ENCODE data around the gene IPO13. TPM values are rescaled to one million over a fixed set of nuclear protein-coding genes. Genes with fewer than 3 reads are reported as not detected.

The IPO13 gene
- total and polyA plus RNA-seq, 4 donors = 7.3 to 35.4 (median 17.4) TPM

DNA sequence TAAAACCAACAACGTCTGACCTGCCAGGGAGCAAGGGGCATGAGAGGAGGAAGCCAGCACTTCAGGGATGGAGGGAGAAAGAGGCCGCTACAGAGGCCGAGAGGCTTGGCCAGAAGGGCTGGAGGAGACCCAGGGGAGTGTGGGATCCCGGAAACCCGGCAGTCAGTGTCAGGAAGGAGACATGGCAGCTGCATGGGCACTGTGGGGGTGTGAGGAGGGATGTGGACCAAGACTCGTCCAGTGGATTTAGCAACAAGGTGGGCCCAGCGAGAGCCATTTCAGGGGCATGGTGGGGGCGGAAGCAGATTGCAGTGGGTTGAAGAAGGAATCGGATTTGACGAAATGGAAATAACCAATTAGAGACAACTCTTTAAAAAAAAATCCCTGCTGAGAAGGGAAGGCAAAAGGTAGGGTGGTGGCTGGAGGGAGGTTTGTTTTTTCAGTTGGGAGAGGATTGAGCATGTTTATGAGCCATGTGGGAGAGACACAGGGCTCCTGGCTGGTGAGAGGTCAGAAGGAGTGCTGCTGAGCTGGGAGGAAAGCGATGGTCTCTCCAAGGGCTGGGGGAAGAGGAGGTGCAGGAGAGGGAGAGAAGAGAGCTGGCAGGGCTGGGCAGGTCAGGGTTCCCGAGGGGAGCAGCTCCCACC lies 36.6 kb downstream of the IPO13 start:
- DNase-seq (no peak), ATAC-seq (ENCODE audit: insufficient read depth, low FRiP score) (no peak)
- no peaks in the 10 kb centered on the region for H3K27me3 ChIP-seq (ENCODE audit: control insufficient read depth in 3 of 3, insufficient read depth in 3 of 3, low read length in 2 of 3)
- H3K4me3 ChIP-seq = no peak overlapping the region
- H3K9ac ChIP-seq (ENCODE audit: insufficient read depth in 1 of 2, low read length in 2 of 2) = no peak overlapping the region
- TF ChIP-seq, protein P1, sequence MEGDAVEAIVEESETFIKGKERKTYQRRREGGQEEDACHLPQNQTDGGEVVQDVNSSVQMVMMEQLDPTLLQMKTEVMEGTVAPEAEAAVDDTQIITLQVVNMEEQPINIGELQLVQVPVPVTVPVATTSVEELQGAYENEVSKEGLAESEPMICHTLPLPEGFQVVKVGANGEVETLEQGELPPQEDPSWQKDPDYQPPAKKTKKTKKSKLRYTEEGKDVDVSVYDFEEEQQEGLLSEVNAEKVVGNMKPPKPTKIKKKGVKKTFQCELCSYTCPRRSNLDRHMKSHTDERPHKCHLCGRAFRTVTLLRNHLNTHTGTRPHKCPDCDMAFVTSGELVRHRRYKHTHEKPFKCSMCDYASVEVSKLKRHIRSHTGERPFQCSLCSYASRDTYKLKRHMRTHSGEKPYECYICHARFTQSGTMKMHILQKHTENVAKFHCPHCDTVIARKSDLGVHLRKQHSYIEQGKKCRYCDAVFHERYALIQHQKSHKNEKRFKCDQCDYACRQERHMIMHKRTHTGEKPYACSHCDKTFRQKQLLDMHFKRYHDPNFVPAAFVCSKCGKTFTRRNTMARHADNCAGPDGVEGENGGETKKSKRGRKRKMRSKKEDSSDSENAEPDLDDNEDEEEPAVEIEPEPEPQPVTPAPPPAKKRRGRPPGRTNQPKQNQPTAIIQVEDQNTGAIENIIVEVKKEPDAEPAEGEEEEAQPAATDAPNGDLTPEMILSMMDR (IDR thresholded peaks at IDR 0.05; ENCODE audit: control extremely low read depth, extremely low read depth) = no peak
- H3K4me1 ChIP-seq (ENCODE audit: control insufficient read depth in 5 of 5, insufficient read depth in 5 of 5, low read length in 5 of 5) = peaks cover 0 to 15% (median 4%) of the 10 kb centered on the region in 5 donors
- H3K36me3 ChIP-seq (ENCODE audit: control insufficient read depth in 4 of 4, insufficient read depth in 4 of 4, low read length in 4 of 4) = peaks cover 2 to 6% (median 5%) of the 10 kb centered on the region in 4 donors
- 88% methylated on average over 12 of the region's 12 CpGs for WGBS, 2 donors
- H3K27ac ChIP-seq (ENCODE audit: low read depth in 1 of 2, low read length in 1 of 2) = no peak overlapping the region
- no peaks in the 10 kb centered on the region for H3K9me3 ChIP-seq (ENCODE audit: control insufficient read depth in 4 of 4, insufficient read depth in 3 of 4, low read length in 3 of 4)

DNA sequence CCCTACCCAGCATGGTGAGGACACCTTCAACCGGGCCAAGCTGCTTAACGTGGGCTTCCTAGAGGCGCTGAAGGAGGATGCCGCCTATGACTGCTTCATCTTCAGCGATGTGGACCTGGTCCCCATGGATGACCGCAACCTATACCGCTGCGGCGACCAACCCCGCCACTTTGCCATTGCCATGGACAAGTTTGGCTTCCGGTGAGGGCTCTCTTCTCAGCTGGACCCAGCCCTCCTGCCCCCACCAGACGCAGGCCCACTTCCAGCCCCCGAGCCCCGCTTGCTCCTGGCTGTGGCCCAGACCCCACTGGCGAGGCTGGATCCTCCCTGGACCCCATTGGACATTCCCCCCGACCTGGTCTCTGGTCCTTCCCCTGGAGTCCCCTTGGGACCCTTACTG lies 38.1 kb downstream of the IPO13 start:
- no peaks in the 10 kb centered on the region for H3K27me3 ChIP-seq (ENCODE audit: control insufficient read depth in 3 of 3, insufficient read depth in 3 of 3, low read length in 2 of 3)
- WGBS, 2 donors = 96 to 97% methylated on average over 16 of the region's 16 CpGs
- H3K9me3 ChIP-seq (ENCODE audit: control insufficient read depth in 4 of 4, insufficient read depth in 3 of 4, low read length in 3 of 4) = no peaks in the 10 kb centered on the region
- peaks cover 0 to 13% (median 2%) of the 10 kb centered on the region in 5 donors for H3K4me1 ChIP-seq (ENCODE audit: control insufficient read depth in 5 of 5, insufficient read depth in 5 of 5, low read length in 5 of 5)
- no peak overlapping the region for H3K4me3 ChIP-seq
- no peak overlapping the region for H3K9ac ChIP-seq (ENCODE audit: insufficient read depth in 1 of 2, low read length in 2 of 2)
- peaks cover 2 to 6% (median 5%) of the 10 kb centered on the region in 4 donors for H3K36me3 ChIP-seq (ENCODE audit: control insufficient read depth in 4 of 4, insufficient read depth in 4 of 4, low read length in 4 of 4)
- DNase-seq (no peak), ATAC-seq (ENCODE audit: insufficient read depth, low FRiP score) (no peak)
- H3K27ac ChIP-seq (ENCODE audit: low read depth in 1 of 2, low read length in 1 of 2) = no peak overlapping the region
- TF ChIP-seq, protein P1 (IDR thresholded peaks at IDR 0.05; ENCODE audit: control extremely low read depth, extremely low read depth) = no peak

DNA sequence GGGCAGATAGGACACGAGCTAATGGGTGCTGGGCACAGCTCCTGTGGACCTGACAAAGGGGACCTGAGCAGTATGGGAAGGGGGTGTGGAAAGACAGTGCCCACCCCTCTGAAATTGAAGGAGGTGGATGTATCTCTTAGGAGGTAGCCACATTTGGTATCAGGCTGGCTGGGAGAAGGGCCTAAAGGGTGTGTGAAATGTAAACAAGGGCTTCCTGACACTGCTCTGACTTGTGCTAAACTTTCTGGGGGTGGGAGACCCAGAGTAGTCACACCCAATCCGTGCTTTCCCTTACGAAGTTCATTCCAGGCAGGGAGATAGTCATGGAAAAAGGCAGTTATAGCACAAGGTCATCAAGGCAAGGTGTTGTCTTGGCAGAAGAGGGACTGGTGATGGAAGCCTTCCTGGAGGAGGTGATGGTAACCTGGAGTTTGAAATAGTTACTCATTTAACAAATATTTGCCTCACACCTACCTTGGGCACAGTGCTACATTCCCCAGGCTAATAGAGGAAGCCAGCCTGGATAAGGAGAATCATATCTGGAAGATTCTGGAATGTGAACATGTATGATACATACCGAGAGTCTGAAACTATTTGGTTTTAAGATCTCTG lies 39.3 kb downstream of the IPO13 start:
- H3K9me3 ChIP-seq (ENCODE audit: control insufficient read depth in 4 of 4, insufficient read depth in 3 of 4, low read length in 3 of 4) = no peaks in the 10 kb centered on the region
- WGBS, 2 donors = 78 to 84% methylated on average over 4 of the region's 4 CpGs
- peaks cover 2 to 6% (median 5%) of the 10 kb centered on the region in 4 donors for H3K36me3 ChIP-seq (ENCODE audit: control insufficient read depth in 4 of 4, insufficient read depth in 4 of 4, low read length in 4 of 4)
- H3K27ac ChIP-seq (ENCODE audit: low read depth in 1 of 2, low read length in 1 of 2) = no peak overlapping the region
- DNase-seq = no peak
- H3K4me3 ChIP-seq = no peak overlapping the region
- no peaks in the 10 kb centered on the region for H3K27me3 ChIP-seq (ENCODE audit: control insufficient read depth in 3 of 3, insufficient read depth in 3 of 3, low read length in 2 of 3)
- TF ChIP-seq, protein P1 (IDR thresholded peaks at IDR 0.05; ENCODE audit: control extremely low read depth, extremely low read depth) = no peak
- H3K4me1 ChIP-seq (ENCODE audit: control insufficient read depth in 5 of 5, insufficient read depth in 5 of 5, low read length in 5 of 5) = peaks cover 0 to 7% (median 4%) of the 10 kb centered on the region in 5 donors
- H3K9ac ChIP-seq (ENCODE audit: insufficient read depth in 1 of 2, low read length in 2 of 2) = no peak overlapping the region
- ATAC-seq (ENCODE audit: insufficient read depth, low FRiP score) = no peak

Measured in lung (tissue), 12 donors.